GM18507 (cell line): ENCODE data around the gene KLF11.
A peak's percentile ranks its signal among the peaks of the same experiment; 100 is the strongest.

ENCODE experiments used
- DNase-seq: peaks from one replicate; pipeline ENCODE4 v3.0.0; 2011; ENCODE audit warnings: low read depth; ENCODE audit not compliant: insufficient read length; ENCODE audit errors: extremely low spot score
- FAIRE-seq: peaks from 2 replicates; lab custom pipeline; 2011; peaks lifted over from hg19 to GRCh38; lab: Jason Lieb, UNC

KLF11 gene

DNA sequence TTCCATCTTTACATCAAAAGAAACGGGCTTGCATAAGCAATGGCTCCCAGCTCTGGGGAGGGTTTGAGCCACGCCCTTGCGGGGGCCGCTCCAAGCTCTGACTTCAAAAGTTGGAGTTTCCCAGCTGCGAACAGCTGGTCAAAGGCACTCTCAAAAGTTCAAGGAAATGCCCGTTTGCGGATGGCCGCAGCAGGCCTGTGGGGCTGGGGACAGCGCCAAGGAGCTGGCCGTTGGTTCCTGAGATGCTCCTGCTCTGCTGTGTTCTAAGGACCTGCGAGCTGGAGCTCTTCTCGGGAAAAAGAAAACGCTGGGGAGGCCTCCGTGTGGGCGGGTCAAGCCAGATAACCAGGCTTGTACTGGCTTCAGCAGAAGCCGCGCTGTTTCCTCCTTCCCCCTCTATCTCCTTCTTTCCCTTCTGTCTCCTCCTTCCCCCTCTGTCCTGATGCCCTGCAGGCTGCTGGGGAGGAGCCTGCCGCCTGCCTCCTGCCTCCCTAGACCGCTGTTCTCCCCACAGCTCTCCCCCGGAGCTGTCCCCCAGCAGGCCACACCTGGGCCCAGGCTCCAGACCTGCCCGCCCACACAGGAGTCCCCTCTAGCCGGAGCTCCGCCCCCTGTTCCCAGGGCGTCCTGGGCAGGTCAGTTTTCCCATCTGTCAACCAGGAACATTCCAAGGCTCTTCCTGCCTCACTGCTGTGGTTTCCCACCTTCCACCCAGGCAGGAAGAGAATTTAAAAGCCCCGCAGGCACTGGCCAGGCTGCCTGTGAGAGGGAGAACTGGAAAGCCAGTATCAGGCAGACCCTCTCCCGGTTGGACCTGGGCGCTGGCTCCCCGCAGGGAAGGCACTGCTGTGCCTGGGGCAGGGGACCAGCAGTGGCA is 14.1 kb downstream of the KLF11 start:
- DNase-seq = no peak

DNA sequence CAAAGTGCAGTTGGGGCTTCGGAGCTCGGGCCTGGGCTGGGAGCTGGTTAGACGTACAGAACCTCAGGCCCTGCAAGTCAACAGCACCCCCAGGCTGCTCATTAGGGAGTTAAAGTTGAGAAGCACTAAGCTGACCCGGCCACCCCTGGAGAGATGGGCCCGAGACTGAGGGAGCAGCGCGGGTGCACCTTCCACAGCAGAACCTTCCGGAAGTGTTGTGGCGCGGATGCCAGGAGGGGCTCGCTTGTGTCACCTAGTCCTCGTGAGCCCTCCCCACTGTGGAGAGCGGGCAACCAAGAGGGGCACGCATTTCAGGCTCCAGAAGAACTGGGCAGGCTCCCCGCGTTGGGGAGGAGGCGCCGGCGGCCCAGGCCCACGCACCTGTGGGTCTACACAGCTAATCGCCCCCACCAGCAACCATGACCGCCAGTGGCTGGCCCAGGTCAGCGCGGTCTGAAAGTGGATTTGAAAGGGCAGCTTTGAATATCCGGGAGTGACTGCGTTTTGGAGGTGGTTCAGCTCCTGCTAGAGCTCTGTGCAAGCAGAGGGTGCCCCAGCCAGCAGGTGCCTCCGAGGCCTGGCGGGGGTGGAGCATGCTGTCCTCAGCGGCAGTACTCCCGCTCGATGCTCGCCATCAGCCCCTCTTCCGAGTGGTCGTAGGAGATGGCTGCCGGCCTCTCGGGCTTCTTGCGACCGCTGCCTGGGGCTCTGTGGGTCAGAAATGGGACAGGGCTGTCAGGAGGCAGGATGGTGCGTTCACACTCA is 15.1 kb downstream of the KLF11 start:
- no peak for DNase-seq
- no peak for FAIRE-seq

More for the DNA sequence above, 14.1 kb downstream of the KLF11 start:
- FAIRE-seq = no peak

DNA sequence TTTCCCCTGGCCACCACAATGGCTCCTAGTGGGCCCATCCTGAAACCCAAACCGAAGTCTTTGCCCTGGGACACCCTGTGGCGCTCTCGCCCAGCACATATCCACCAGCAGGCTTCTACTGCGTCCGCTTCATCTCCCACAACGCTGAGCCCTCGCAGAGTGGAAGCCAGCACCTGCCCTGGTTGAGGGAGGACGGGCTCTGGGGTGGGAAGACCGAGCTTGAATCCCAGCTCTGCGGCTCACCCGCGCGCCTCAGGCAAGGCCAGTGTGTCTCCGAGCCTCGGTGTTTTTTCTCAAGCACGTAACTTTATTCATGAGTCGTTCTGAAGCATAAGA is 15.6 kb downstream of the KLF11 start:
- DNase-seq (no peak), FAIRE-seq (no peak)

DNA sequence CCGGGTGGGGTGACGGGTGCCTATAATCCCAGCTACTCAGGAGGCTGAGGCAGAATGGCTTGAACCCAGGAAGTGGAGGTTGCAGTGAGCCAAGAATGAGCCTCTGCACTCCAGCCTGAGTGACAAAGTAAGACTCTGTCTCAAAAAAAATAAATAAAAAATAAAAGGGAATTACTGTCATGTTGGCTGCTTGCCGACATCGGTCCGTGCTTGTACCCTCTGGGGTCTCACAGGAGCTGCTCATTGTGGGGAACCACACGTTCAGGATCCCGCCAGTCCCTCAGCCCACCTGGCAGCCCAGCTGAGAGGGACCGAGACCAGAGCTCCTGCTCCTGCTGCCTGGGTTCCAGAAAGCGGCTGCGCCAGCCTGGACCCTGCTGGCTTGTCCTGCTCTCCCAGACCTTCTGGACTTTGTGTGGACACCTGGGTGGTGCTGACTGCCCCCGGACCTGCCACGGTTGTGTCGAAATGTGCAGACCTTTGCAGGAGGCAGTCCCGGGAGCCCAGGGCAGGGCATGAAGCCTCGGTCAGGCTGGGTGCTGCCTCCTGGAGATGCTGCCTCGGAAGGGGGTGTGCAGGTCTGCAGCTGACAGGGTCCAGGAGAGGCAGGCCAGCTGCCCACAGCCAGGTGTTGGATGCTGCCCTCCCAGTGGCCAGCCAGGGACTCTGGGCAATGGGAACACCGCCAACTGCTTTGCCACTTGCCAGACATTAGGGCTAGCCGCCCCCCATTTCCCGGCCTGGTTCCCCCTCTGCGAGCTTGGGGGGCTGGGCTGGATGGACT is 16.4 kb downstream of the KLF11 start:
- FAIRE-seq = no peak

DNA sequence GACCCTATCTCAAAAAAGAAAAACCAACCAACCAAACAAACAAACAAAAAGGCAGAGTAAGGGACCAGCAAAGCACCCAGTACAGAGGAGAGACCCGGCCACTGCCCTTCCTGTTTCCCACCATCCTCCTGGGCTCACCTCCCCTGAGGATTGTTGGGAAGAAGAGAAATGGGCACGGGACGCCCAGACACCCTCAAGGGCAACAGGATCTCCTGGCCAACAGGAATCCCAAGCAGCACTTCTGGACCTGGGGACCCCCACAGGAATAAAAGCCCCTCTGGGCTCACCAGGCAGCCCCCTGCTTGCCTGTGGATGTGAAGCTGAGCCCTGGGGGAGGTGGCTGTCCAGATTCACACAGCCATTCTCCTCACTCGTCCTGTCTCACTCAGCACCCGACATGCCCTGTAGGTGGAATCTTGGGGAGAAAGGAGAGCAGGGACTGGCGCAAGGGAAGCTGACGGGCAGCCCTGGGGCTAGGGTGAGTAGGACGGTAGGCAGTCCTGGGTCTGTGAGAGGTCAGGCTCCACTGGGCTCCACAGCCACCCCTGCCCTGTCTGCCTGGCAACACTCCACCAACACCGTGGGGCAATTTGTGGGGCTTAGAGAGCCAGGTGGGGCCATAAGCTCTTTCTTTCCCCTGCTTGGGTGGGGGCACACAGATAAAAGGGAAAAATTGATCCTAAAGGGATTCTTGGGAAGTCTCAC is 18.0 kb downstream of the KLF11 start:
- FAIRE-seq = no peak
- no peak for DNase-seq

More for the DNA sequence above, 16.4 kb downstream of the KLF11 start:
- DNase-seq = no peak

DNA sequence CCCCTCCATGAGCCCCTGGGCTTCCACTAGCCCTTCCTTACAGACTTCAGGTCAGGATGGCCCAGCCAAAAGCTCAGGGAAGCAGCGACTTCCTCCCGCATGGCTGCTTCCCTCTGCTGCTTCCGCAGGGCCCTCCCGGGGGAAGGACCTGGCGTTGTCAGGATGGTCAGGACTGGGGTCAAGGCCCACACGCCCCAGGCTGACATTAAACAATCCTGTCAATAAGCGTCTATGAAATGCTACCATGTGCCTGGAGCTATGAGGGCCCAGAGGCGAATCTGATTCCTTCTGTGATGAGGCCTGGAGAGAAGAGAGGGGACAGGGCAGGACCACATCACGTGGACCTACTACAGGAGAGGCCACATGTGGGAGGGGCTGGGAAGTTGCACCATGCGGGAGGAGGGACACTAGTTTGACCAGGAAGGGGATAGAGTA is 19.6 kb downstream of the KLF11 start:
- DNase-seq (no peak), FAIRE-seq (no peak)

DNA sequence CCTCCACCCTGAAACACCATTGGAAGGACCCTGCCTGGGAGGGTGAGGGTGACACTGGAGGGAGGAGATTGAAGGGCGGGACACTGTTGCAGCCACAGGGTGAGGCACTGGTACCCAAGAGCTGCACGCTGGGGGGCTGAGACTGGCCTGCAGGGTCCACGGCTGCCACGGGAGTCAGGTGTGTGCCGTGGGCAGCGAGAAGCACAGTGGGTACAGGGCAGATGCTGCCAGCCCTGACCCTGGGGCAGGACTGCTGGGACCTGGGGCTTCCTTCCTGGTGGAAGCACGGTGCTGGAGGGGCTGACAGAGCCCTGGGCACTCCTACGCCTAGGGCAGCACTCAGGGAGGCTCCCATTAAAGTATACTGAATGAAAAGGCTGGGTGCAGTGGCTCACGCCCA is 20.2 kb downstream of the KLF11 start:
- DNase-seq = no peak
- FAIRE-seq = no peak

DNA sequence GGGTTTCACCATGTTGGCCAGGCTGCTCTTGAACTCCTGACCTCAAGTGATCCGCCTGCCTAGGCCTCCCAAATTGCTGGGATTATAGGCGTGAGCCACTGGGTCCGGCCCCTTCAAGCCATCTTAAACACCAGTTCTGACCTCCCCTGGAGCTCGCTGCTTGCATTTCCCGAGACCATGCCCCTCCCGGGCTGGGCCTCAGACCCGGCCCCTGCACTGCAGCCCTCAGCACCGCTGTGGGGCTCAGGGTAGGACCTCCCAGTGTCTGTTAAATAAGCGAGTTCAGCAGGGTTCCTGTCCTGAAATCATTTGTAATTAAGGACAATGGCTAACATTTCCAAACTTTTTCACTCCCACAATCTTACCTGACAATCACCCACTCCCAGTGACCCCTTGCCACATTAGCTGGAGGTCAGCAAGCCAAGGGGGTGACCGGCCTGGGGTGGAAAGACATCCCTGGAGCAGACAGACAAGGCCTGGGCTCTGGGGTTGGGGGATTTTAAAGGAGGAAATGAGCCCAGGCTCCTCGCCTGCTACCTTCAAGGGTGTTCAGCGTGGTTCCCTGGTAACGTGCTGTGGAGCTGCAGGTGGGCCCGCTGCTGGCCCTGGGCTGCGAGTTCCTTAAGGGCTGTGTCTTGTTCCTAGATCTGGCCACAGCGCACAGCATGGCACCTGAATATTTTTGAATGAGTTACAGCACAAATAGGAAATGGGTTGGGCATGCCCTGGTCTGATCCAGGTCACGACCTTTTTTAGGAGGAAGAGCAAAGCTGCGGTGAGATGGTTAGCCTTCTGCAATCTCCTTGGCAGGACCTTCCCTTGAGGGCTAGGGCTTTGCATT is 21.8 kb downstream of the KLF11 start:
- DNase-seq = no peak
- no peak for FAIRE-seq

DNA sequence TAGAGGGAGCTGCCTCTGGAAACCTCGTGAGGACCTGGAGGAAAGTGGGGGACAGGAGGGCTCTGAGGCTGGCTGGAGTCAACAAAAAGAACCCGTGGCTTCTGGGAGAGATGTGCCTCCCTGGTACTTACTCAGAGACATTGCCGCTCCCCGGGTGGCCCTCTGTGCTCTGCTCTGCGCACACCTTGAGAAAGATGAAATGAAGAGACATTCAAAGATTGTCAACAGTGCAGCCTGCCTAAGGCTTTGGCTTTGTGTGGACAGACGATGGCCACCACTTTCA is 22.4 kb downstream of the KLF11 start:
- no peak for DNase-seq
- FAIRE-seq = no peak

DNA sequence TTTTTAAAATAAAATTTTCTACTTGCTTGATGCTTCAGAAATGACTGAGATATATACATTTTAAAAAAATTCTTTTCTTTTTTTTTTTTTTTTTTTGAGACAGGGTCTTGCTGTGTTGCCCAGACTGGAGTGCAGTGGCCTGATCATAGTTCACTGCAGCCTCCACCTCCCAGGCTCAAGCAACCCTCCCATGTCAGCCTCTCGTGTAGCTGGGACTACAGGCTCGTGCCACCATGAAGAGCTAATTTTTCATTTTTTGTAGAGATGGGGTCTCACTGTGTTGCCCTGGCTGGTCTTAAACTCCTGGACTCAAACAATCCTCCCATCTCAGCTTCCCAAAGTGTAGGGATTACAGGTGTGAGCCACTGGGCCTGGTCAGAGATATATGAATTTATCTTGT is 24.0 kb downstream of the KLF11 start:
- FAIRE-seq (no peak), DNase-seq (no peak)

DNA sequence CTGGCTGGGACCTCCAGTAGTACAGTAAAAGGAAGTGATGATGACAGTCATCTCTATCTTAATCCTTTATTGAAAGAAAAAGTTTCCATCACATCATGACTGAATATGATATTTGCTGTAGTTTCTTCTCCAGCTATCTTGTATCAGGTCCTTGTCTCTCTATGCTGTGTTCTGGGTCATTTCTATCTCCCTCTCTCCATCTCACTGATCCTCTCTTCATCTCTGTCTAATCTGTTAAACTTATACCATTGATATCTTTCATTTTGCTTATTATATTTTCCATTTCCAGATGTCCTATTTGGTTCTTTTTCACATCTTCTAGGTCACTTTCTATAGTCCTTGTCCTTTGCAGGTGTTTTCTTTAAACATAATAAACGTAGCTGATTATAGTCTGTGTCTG is 24.5 kb downstream of the KLF11 start:
- DNase-seq (no peak), FAIRE-seq (no peak)

DNA sequence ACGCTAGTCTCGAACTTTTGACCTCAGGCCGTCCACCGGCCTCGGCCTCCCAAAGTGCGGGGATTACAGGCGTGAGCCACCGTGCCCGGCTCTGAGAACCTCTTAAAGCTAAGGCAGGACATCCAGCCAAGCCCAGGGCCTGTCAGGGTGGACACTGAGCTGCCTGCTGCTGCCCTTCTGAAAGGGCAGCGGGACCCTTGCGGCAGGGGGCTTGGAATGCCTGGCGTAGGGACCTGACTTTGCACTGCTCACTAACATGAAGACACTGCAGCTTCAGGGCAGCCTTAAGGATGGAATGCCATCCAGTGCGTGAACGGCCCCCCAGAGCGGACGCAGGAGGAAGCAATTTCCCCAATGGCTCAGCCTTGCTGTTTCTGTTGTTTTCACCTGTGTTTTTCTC is 27.8 kb downstream of the KLF11 start:
- DNase-seq = no peak
- FAIRE-seq = no peak

DNA sequence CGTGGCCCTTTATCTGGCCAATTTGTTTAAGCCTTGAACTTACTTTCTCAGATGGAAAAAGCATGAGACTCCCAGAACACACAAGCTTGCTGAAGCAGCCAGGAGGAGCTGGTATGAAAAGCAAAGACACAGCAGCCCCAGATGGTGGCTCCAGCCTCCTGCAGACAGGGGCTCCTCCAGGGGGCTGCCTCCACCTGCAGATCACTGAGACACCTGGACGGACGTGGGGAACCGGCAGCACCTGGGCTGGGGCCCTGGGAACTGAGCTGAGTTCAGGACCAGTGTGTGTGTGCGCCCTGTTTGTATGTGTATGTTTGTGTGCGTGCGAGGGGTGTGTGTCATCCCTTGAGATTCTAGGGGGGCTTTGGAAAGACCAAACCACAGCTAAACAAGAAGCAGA is 28.2 kb downstream of the KLF11 start:
- FAIRE-seq = no peak

DNA sequence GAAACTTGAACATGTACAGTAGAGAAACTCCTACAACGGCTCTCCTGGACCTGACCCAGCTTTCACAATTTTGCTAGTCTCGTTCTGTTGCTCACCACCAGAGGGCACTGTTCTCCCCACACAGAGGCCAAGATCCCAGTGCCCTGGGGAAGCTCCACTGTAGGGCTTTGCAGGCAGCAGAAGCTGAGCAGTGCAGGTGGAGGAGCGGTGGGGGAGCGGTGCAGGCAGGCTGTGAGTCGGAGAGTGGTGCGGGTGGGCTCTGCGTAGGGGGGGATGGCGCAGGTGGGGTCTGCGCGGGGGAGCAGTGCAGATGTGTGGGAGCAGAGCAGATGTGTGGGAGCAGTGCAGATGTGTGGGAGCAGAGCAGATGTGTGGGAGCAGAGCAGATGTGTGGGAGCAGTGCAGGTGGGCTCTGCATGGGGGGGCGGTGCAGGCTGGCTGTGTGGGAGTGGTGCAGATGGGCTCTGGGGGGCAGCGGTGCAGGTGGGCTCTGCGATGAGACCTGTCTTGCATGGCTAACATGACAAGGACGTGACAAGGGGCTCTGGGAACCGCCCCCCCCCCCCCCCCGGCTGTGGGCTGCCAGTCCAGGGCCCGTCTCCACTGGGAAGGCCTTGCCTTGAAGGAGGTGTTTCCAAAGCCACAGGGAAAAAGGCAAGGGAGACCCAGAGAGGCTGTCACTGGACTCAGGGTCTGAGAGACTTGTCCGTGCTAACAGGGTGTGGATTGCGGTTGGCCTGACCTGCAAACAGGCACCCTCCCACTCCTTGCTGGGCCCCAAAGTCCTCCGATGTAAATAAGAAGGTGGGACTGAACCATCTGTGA is 29.5 kb downstream of the KLF11 start:
- DNase-seq = peak; percentile 69
- peak; percentile 97 for FAIRE-seq

More for the DNA sequence above, 28.2 kb downstream of the KLF11 start:
- no peak for DNase-seq

DNA sequence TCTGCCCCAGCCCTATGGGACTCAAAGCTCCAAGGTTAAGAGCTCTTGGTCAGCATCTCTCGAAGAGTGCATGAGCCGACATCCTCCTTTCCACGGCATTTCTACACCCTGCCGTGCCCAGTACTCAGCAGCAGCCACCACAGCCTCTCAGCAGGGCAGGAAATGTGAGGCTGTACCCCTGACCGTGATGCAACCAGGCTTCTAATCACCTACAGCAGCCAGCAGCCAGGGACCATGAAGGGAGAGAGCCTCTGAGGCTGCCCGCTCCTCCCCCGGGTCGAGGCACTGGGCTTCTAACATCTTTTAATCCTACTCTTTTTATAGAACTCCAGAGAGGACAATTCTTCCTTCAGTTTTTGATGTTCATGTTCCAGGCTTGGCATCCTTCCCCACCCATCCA is 30.4 kb downstream of the KLF11 start:
- DNase-seq = no peak
- FAIRE-seq = no peak

DNA sequence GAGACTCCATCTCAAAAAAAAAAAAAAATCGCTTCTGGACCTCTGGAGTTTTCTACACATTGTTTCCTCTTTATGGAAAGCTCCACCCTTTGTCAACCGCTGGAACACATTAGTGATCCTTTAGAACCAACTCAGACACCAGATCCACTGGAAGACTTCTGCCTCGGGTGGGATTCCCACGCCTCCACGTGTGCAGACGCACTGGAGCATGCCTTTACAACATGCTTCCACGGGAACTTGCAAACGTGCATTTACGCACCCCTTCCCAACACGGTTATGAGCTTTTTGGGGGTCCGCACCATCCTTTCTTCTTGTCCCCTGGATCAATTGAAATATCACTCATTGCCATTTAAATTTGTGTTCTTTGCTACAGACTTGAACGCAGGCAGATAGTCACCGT is 31.8 kb downstream of the KLF11 start:
- FAIRE-seq (no peak), DNase-seq (no peak)

DNA sequence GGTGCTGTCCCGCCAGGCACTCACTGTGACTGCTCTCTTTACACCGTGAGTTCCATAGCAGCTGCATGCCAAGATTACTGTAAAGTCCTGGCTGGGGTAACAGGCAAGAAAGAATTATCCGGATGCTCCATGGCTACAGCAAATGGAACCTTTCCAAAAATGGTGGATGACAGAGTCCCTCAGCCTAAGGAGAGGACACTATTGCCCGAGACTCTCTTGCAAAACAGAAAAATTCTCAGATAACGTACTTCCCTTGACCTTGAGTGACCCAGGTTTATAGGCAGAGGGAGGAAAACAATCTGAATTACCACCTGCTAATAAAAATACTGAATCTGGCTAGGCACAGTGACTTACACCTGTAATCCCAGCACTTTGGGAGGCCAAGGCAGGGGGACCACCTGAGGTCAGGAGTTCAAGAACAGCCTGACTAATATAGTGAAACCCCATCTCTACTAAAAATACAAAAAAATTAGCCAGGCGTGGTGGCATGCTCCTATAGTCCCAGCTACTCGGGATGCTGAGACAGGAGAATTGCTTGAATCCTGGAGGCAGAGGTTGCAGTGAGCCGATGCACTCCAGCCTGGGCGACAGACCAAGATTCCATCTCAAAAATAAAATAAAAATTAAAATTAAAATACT is 32.3 kb downstream of the KLF11 start:
- peak; percentile 69 for FAIRE-seq
- no peak for DNase-seq

DNA sequence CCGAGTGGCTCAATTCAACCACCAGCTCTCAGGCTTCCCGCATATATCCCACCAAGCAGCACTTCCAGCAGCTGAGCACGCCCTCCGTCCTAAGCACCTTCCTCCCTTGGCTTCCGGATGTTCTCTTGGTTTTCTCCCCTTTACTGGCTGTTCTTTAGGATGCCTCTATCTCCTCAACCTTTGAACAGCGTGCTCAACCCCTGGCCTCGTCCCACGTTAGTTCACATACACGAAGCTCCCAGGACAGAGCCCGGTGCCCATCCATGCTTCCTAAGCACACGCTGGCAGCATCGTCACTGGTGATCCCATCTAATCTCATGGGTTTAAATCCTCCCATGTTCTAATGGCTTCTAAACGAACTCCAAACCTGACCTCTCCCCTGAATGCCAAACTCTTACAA is 33.2 kb downstream of the KLF11 start:
- FAIRE-seq (no peak), DNase-seq (no peak)
